HG03039 (cell line): ENCODE data around the gene CA5A.
"Not testable (repeated sequence)": the region's sequence is repeated elsewhere in the genome, so short reads cannot be mapped to it uniquely, and the experiment has no call there.

Experiments
- ATAC-seq: cut with Tn5 transposase; IDR thresholded peaks from one replicate; pipeline ENCODE4 v1.9.1; 2021; ENCODE audit warnings: mild to moderate bottlenecking, moderate library complexity; ENCODE audit not compliant: unreplicated experiment

CA5A gene

DNA sequence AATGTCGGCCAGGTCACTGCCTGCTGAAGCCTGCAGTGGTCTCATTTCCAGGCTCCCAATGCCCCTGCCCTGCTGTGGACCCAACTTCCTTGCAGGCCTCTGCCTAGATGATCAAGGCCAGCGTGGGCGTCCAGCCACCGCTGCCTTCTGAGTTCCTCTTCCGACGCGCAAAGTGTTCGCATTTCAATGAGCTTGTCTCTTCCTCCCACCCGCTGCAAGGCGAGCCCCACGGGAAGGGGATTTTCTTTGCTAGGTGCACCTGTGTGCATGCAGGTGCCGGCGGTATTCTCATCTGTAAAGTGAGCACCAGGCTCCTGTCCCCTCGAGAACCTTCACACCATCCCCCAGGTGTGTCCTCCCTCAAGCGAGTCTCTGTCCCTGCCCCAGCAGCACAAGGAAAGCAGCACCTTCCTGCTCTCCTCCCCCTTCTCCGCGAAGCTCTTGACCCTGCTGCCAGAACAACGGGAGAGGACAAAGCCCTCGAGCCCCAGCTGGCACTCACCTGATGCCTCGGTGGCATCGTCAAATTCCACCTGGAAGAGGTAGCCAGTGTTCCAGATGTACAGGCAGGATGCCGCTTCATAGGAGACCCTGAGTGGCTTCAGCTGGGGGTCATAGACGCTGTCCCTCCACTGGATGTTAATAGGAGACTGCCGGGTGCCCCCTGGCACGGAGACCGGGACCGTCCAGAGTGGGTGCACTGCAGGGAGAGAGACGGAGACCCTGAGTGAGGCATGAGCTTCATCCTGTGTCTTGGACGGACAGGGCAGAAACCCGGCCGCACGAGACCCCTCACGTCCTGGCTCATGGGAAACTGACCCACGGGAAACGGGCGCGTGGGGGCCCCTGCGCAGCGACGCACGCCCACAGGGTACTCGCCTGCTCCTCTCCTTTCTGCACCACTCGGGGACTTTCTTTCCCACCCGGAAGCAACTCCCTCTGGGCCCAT lies 9.8 kb downstream of the CA5A start:
- ATAC-seq, result no peak

GRCh38 chr16:87924811-87925670 lies 11.3 kb downstream of the CA5A start:
- no peak for ATAC-seq

DNA sequence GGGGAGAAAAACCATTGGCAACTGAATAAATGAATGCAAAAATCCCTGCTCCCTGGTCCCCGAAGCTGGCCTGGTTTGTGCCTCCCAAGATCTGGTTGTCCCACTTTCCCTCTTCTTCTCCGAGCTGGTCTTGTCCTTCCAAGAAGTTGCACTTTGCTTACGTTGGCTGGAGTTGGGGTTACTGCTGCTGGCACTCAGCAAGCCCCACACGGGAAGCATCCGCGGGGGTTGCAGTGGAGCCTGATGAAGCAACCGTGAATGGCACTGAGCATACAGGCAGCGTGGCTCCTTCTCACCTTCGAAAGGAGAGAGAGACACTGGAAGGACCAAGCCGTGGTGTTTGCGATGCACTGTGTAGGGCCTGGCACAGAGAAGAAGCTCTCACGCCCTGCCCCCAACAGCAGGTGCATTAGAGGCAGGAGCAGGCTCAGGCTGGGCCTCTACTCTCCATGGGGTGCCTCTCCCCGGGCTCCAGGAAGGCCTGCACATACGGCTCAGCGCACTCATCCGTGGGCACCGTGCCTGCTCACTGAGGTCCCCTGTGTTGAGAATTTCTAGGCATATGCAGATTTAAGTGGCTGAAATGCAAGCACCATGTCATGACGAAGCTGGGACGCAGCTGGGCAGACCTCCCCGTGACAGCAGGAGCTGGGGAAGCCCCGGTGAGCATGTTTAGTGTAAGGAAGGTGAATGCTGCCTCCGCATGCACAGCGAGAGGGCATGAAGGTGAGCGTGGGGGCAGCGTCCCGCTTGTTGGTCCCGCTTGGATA lies 12.1 kb downstream of the CA5A start:
- ATAC-seq, result no peak

DNA sequence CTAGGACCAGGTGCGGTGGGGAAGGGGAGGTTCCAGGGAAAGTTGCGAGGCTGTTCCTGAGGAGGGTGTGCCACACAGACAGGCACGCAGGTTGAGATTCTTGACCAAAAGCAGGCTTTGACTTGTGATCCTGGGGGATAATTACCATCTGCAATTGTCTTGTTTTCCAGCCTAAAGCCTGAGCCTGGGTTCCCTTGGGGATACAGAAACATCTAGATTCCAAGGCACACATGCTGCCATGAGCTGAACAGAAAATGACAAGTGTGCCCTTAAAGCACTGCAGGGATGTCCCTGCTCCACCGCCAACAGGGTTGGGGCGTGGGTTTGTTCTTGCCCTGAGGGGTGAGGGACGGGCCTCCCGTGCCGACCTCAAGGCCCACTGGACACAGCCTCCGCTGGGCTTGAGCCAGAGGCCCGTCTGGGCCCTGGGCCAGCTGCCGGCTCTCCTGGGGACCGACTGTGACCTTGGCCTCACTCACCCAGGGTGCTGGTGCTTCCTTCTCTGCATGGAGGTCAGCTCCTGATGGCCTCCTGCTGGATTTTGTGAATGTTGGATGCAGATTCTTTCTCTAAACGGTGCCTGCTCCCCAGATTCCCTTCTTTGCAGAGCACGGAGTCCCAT lies 14.0 kb downstream of the CA5A start:
- ATAC-seq, result no peak

DNA sequence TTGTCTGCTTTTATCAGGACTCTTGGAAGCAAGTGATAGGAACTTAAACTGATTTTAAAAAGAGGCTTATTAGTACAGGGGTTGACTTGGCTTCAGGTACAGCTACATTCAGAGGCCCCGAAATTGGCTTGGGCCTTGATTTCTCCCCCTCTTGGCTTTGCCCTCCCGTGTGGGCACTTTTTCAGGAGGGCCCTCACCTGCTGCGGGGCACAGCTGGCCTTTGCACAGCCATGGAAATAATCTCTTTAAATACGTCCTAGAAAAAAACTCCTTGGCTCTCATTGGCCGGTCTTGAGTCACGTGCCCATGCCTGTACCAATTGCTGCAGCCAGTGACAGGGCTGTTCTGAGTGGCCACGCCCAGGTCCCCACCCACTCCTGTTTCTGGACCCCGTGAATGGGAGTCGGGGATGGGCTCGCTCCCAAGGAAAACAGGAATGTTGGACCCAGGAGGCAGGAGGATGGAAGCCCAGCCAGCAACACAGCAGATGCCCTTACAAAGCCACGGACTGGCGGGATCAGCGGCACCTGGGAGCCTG lies 15.0 kb downstream of the CA5A start:
- ATAC-seq, result no peak

- ATAC-seq, result no peak
Measured at GRCh38 chr16:87919681-87919994, 16.7 kb downstream of the CA5A start.

DNA sequence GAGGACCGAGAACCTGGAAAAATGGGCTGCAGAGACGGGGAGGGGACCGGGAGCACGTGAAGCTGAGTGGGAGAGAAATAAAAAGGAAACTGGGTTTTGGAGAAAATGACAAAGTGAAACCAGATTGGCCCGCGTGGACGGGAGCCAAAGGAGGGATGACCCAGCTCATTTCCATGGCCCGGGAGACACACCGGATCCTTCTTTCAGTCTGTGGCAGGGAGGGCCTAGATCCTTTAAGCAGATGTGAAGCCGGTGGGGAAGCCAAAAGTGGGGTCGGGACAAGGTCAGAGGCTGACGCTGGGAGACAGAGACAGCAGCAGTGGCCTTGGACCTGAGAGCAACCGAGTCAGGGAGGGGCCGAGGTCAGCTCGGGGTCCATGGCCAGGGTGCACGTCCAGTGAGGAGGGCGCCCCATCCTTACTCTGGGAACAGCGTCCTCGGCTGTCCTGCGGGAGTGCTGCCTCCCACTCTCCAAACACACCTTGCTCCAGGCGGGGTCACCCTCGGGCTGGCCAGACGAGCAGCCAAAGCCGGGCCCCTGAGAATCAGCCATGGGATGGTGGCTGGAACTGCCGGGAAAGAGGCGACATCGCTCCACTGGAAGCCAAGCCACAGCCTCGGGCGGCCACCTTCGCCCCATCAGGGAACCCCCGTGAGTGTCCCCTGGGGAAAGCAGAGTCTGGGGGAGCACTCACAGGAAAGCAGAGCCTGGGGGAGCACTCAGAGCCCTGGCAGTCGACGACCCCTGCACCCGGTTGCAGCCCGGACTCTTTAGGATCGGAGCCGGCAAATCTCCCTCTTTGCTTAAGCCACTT lies 17.3 kb downstream of the CA5A start:
- ATAC-seq, result no peak

GRCh38 chr16:87918338-87918737 lies 18.0 kb downstream of the CA5A start:
- ATAC-seq, result no peak

DNA sequence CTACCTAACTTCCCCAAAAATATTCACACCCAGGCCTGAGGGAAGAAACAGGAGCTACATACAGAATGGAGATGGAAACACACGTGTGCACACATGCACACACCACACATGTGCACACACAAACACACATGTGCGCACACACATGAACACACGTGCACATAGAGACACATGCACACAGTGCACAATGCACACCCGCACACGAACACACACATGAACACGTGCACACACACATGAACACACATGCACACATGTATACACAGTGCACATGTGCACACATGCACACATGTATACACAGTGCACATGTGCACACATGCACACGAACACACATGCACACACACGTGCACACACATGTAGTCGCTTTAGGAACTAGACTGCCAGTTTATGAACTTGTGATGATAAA lies 18.8 kb downstream of the CA5A start:
- ATAC-seq, result no peak

- ATAC-seq, result no peak
Measured at GRCh38 chr16:87914812-87915211, 21.5 kb downstream of the CA5A start.

GRCh38 chr16:87914021-87914725 lies 22.2 kb downstream of the CA5A start:
- not testable (repeated sequence) for ATAC-seq

GRCh38 chr16:87912691-87913090 lies 23.6 kb downstream of the CA5A start:
- ATAC-seq, result not testable (repeated sequence)

GRCh38 chr16:87911106-87911763 lies 25.1 kb downstream of the CA5A start:
- ATAC-seq, result not testable (repeated sequence)

- ATAC-seq, result not testable (repeated sequence)
Measured at GRCh38 chr16:87909203-87909935, 27.0 kb downstream of the CA5A start.

DNA sequence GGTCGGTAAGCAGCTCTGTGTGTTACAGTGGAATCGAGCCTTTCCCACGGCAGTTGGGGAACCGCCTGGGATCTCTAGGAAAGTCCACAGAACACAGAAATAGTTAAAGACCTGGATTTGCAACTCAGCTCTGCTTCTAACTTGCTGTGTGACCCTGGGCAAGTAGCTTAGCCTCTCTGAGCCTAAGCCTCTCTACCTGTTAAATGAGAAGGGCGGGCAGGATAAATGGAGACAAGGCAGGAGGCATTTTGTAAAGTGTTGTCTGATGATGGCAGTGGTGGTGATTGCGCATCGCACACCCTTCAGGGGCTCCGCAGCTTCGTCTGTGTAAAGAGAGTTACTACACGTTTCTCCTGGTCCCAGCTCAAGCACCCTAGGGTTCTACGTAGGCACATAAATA lies 28.2 kb downstream of the CA5A start:
- not testable (repeated sequence) for ATAC-seq

DNA sequence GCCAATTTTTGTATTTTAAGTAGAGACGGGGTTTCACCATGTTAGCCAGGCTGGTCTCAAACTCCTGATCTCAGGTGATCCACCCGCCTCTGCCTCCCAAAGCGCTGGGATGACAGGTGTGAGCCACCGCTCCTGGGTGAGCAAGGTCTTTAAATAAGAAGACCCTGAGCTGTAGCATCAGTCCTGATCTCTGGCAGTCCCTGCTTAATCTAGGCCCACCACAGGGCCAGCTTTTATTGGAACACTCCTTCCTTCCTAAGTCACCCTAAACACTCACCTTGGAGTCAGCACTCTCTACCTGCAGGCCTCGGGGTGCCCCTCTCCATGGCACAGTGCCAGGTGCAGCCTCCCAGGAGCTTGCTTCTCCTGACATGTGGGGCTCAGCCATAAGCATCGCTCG lies 30.8 kb downstream of the CA5A start:
- not testable (repeated sequence) for ATAC-seq

GRCh38 chr16:87904963-87905362 lies 31.4 kb downstream of the CA5A start:
- not testable (repeated sequence) for ATAC-seq

GRCh38 chr16:87900489-87900888 lies 35.8 kb downstream of the CA5A start:
- not testable (repeated sequence) for ATAC-seq
